ENCODE data around the gene TSC22D1.

GRCh38 chr13:44429311-44429710, 146.8 kb downstream of the TSC22D1 start:
- TF ChIP-seq CTCF (IDR thresholded peaks at IDR 0.05) (no peak), POLR2A (IDR thresholded peaks at IDR 0.05) (no peak)
